Vagina (tissue), 2 donors: ENCODE measurements around the gene CARD6. TPM values are rescaled to one million over a fixed set of nuclear protein-coding genes. Genes with fewer than 3 reads are reported as not detected.

Experiments used
- DNase-seq, 2 donors: peaks; one replicate each; pipeline ENCODE4 v3.0.0-alpha.2; 2017; ENCODE audit errors: extremely low spot score in 2 of 2
- H3K27ac ChIP-seq: fragments of 200-600 bp; sonication (generic); one replicate; pipeline ENCODE4 v1.5.1; 2019
- H3K27me3 ChIP-seq: fragments of 200-600 bp; sonication (generic); one replicate; pipeline ENCODE4 v1.5.1; 2019
- H3K36me3 ChIP-seq, 2 donors: fragments of 200-600 bp; sonication (generic); one replicate each; pipeline ENCODE4 v1.5.1; 2017 to 2019
- H3K4me1 ChIP-seq: fragments of 200-600 bp; sonication (generic); one replicate; pipeline ENCODE4 v1.5.1; 2019
- H3K4me3 ChIP-seq, 2 donors: fragments of 200-600 bp; sonication (generic); 1 replicate in 1 of 2; 2 replicates in 1 of 2; pipeline ENCODE4 v1.5.1; 2016 to 2019
- H3K9me3 ChIP-seq: fragments of 200-600 bp; sonication (generic); one replicate; pipeline ENCODE4 v1.5.1; 2019
- CTCF ChIP-seq, 3 experiments: fragments of 450-650 bp in 2 of 3; fragments of 200-600 bp in 1 of 3; sonication (generic) in 1 of 3; IDR thresholded peaks; one replicate each; pipeline ENCODE4 v1.5.1; 2017 to 2019; ENCODE audit warnings: antibody characterized with exemption in 3 of 3, mild to moderate bottlenecking in 2 of 3, moderate library complexity in 2 of 3
- POLR2A ChIP-seq, 2 donors: fragments of 450-650 bp; IDR thresholded peaks; one replicate each; pipeline ENCODE4 v1.6.1; 2017; ENCODE audit warnings: antibody characterized with exemption in 2 of 2, mild to moderate bottlenecking in 2 of 2, moderate library complexity in 2 of 2
- POLR2AphosphoS5 ChIP-seq, 2 donors: sonication (generic); formaldehyde crosslinking; IDR thresholded peaks; one replicate each; pipeline ENCODE4 v1.9.0; 2017; ENCODE audit warnings: antibody characterized with exemption in 2 of 2, mild to moderate bottlenecking in 2 of 2, low read depth in 1 of 2; ENCODE audit not compliant: insufficient read depth in 1 of 2
- intact Hi-C: fragments of 100-400 bp; cut with DNase I; formaldehyde crosslinking; loops from one replicate; pipeline ENCODE4 v1.15.1; 2023
- total RNA-seq: library from RNA; depleted of rRNA; stranded (reverse); fragments of >200 nt; gene quantifications from one replicate; pipeline ENCODE4 v1.2.3, GENCODE V29; 2016

CARD6 gene
- total RNA-seq, 1 donor from 2014 or later: 12.3 TPM

GRCh38 chr5:40834849-40835787, 6.0 kb upstream of the CARD6 start, which contains the start of gene RPL37:
Gene RPL37, minus strand, starts transcription at chr5:40835222. Its CDS starts 37 bp downstream, at chr5:40835185.
- Histone ChIP-seq H3K9me3 (no peaks in the 10 kb centered on the region), H3K4me3 (peak within 1 kb of the TSS; percentile 54 to 60), H3K36me3 (peaks cover 0 to 33% of the 10 kb centered on the region in 2 donors), H3K27ac (peak within 1 kb of the TSS; percentile 90), H3K4me1 (peaks cover 21% of the 10 kb centered on the region), H3K27me3 (no peaks in the 10 kb centered on the region)
- DNase-seq: peak in 1 of 2 donors; percentile 97
- intact Hi-C loops: loop anchor here (1.0 to 10.0 kb wide), 2 partner anchors 37 to 80 kb away; partner anchors contain the start of genes PRKAA1 and TTC33
- TF ChIP-seq POLR2AphosphoS5 (IDR thresholded peaks at IDR 0.05; ENCODE audit: insufficient read depth in 1 of 2, low read depth in 1 of 2): peak; percentile 95 to 96
- TF ChIP-seq CTCF (IDR thresholded peaks at IDR 0.05): no peak
- TF ChIP-seq POLR2A (IDR thresholded peaks at IDR 0.05): peak in 1 of 2 donors; percentile 34

- peaks cover 0 to 6% of the 10 kb centered on the region in 2 donors for H3K36me3 ChIP-seq
These were observed 3.1 kb upstream of the CARD6 start for GRCh38 chr5:40838086-40838485.

GRCh38 chr5:40842351-40842750, 1.2 kb downstream of the CARD6 start:
- Histone ChIP-seq H3K27me3 (no peaks in the 10 kb centered on the region), H3K9me3 (no peaks in the 10 kb centered on the region), H3K36me3 (no peaks in the 10 kb centered on the region), H3K4me3 (peak overlapping the region in 1 of 2 donors; percentile 38), H3K4me1 (no peaks in the 10 kb centered on the region), H3K27ac (peak overlapping the region; percentile 66)
- TF ChIP-seq POLR2A (IDR thresholded peaks at IDR 0.05) (no peak), POLR2AphosphoS5 (IDR thresholded peaks at IDR 0.05; ENCODE audit: insufficient read depth in 1 of 2, low read depth in 1 of 2) (no peak), CTCF (IDR thresholded peaks at IDR 0.05) (no peak)
- no peak for DNase-seq
- intact Hi-C loops: no loop called here

More at GRCh38 chr5:40838086-40838485, 3.1 kb upstream of the CARD6 start:
- peak in 1 of 2 donors; percentile 16 for DNase-seq
- Histone ChIP-seq H3K9me3 (no peaks in the 10 kb centered on the region), H3K4me3 (no peak overlapping the region), H3K27me3 (no peaks in the 10 kb centered on the region), H3K4me1 (peaks cover 18% of the 10 kb centered on the region), H3K27ac (no peak overlapping the region)
- TF ChIP-seq POLR2A (IDR thresholded peaks at IDR 0.05) (no peak), POLR2AphosphoS5 (IDR thresholded peaks at IDR 0.05; ENCODE audit: insufficient read depth in 1 of 2, low read depth in 1 of 2) (no peak), CTCF (IDR thresholded peaks at IDR 0.05) (no peak)
- intact Hi-C loops: loop anchor here (10.0 kb wide), 1 partner anchor 83 kb away; the partner anchor contains the start of gene TTC33

GRCh38 chr5:40844565-40844964, 3.4 kb downstream of the CARD6 start:
- H3K27ac ChIP-seq: no peak overlapping the region
- no peaks in the 10 kb centered on the region for H3K27me3 ChIP-seq
- no peak overlapping the region for H3K4me3 ChIP-seq
- H3K4me1 ChIP-seq: no peaks in the 10 kb centered on the region
- no peaks in the 10 kb centered on the region for H3K9me3 ChIP-seq
- intact Hi-C loops: no loop called here
- no peak for DNase-seq
- TF ChIP-seq CTCF (IDR thresholded peaks at IDR 0.05): no peak
- no peak for TF ChIP-seq POLR2A (IDR thresholded peaks at IDR 0.05)
- TF ChIP-seq POLR2AphosphoS5 (IDR thresholded peaks at IDR 0.05; ENCODE audit: insufficient read depth in 1 of 2, low read depth in 1 of 2): no peak
- H3K36me3 ChIP-seq: no peaks in the 10 kb centered on the region
